OCI-LY1 (cell line): Measurements from ENCODE around the gene OVAAL.

ENCODE experiments used
- H2AFZ ChIP-seq: fragments of 200-600 bp; sonication (generic), shearing (Covaris generic); 2 replicates; pipeline ENCODE4 v1.6.0; 2014; ENCODE audit warnings: antibody characterized with exemption, mild to moderate bottlenecking, low read length
- H3F3A ChIP-seq: fragments of 200-600 bp; sonication (generic), shearing (Covaris generic); 2 replicates; pipeline ENCODE4 v1.6.0; 2014; ENCODE audit warnings: mild to moderate bottlenecking, antibody characterized with exemption, low read length, moderate library complexity; ENCODE audit not compliant: insufficient read depth
- H3K27ac ChIP-seq: fragments of 200-600 bp; sonication (generic); 2 replicates; pipeline ENCODE4 v1.5.1; 2014; ENCODE audit warnings: low read length, mixed run types, mild to moderate bottlenecking, low read depth; ENCODE audit not compliant: poor library complexity, severe bottlenecking
- H3K27me3 ChIP-seq: fragments of 200-600 bp; sonication (generic); 2 replicates; pipeline ENCODE4 v1.6.0; 2014; ENCODE audit warnings: antibody characterized with exemption, mild to moderate bottlenecking, low read length, moderate library complexity; ENCODE audit not compliant: insufficient read depth
- H3K36me3 ChIP-seq: fragments of 200-600 bp; sonication (generic); 2 replicates; pipeline ENCODE4 v1.6.1; 2014; ENCODE audit warnings: mild to moderate bottlenecking, antibody characterized with exemption, low read length, moderate library complexity, mixed read lengths; ENCODE audit not compliant: insufficient read depth
- H3K4me1 ChIP-seq: fragments of 200-600 bp; sonication (generic); 2 replicates; pipeline ENCODE4 v1.5.1; 2014; ENCODE audit warnings: mild to moderate bottlenecking, low read length, moderate library complexity; ENCODE audit not compliant: insufficient read depth, severe bottlenecking
- H3K4me2 ChIP-seq: fragments of 200-600 bp; sonication (generic), shearing (Covaris generic); 2 replicates; pipeline ENCODE4 v1.6.1; 2014; ENCODE audit warnings: low read length
- H3K4me3 ChIP-seq: fragments of 200-600 bp; sonication (generic); 2 replicates; pipeline ENCODE4 v1.5.1; 2014; ENCODE audit warnings: low read length, low read depth, mild to moderate bottlenecking, mixed read lengths; ENCODE audit not compliant: poor library complexity, severe bottlenecking
- H3K79me2 ChIP-seq: fragments of 200-600 bp; shearing (Covaris generic); 2 replicates; pipeline ENCODE4 v1.6.1; 2016; ENCODE audit warnings: mixed run types, low read length, mixed read lengths; ENCODE audit not compliant: insufficient read depth
- H3K9ac ChIP-seq: fragments of 200-600 bp; sonication (generic), shearing (Covaris generic); 2 replicates; pipeline ENCODE4 v1.6.1; 2014; ENCODE audit warnings: mild to moderate bottlenecking, low read length, mixed read lengths
- H3K9me2 ChIP-seq: fragments of 200-600 bp; sonication (generic), shearing (Covaris generic); 2 replicates; pipeline ENCODE4 v1.6.1; 2014; ENCODE audit warnings: low read depth, mild to moderate bottlenecking, low read length, mixed read lengths
- H3K9me3 ChIP-seq: fragments of 200-600 bp; shearing (Covaris generic); 2 replicates; pipeline ENCODE4 v1.6.1; 2014; ENCODE audit warnings: low read length, mixed read lengths
- H4K20me1 ChIP-seq: fragments of 200-600 bp; sonication (generic), shearing (Covaris generic); 2 replicates; pipeline ENCODE4 v1.6.0; 2016; ENCODE audit warnings: mild to moderate bottlenecking, low read length; ENCODE audit not compliant: insufficient read depth
- CTCF ChIP-seq: fragments of 200-600 bp; sonication (generic), shearing (Covaris generic); IDR thresholded peaks from 2 replicates; pipeline ENCODE4 v1.5.1; 2017; ENCODE audit warnings: mild to moderate bottlenecking, antibody characterized with exemption, low read length, moderate library complexity, mixed read lengths
- EZH2 ChIP-seq: fragments of 200-600 bp; sonication (generic), shearing (Covaris generic); IDR thresholded peaks from 2 replicates; pipeline ENCODE4 v1.8.0; 2017; ENCODE audit warnings: borderline replicate concordance, mixed run types, mild to moderate bottlenecking, antibody characterized with exemption, low read length, moderate library complexity, mixed read lengths

Gene OVAAL

GRCh38 chr1:180566026-180566425, 7.3 kb downstream of the OVAAL start:
- no peak overlapping the region for H3K4me3 ChIP-seq
- no peaks in the 10 kb centered on the region for H3K9me3 ChIP-seq
- no peaks in the 10 kb centered on the region for H3K4me1 ChIP-seq
- TF ChIP-seq CTCF (no peak), EZH2 (no peak)
- no peaks in the 10 kb centered on the region for H3K9me2 ChIP-seq
- H3K9ac ChIP-seq, result no peak overlapping the region
- no peaks in the 10 kb centered on the region for H3F3A ChIP-seq
- peaks cover 3% of the 10 kb centered on the region; the same call in 1 of the 2 replicates for H3K27me3 ChIP-seq
- no peak overlapping the region for H3K4me2 ChIP-seq
- H2AFZ ChIP-seq, result no peak overlapping the region
- H4K20me1 ChIP-seq, result no peaks in the 10 kb centered on the region
- H3K36me3 ChIP-seq, result no peaks in the 10 kb centered on the region
- no peaks in the 10 kb centered on the region for H3K79me2 ChIP-seq
- no peak overlapping the region for H3K27ac ChIP-seq

- H3K4me2 ChIP-seq, result no peak overlapping the region
- no peaks in the 10 kb centered on the region for H3K9me2 ChIP-seq
- no peak overlapping the region for H2AFZ ChIP-seq
- H3K27me3 ChIP-seq, result peaks cover 3% of the 10 kb centered on the region; the same call in 1 of the 2 replicates
- H4K20me1 ChIP-seq, result no peaks in the 10 kb centered on the region
- H3K36me3 ChIP-seq, result no peaks in the 10 kb centered on the region
- no peaks in the 10 kb centered on the region for H3F3A ChIP-seq
- no peak overlapping the region for H3K9ac ChIP-seq
- H3K27ac ChIP-seq, result no peak overlapping the region
- H3K4me3 ChIP-seq, result no peak overlapping the region
- no peaks in the 10 kb centered on the region for H3K79me2 ChIP-seq
- H3K4me1 ChIP-seq, result no peaks in the 10 kb centered on the region
- H3K9me3 ChIP-seq, result no peaks in the 10 kb centered on the region
- TF ChIP-seq EZH2 (no peak), CTCF (no peak)
Measured at GRCh38 chr1:180566495-180566894, 7.7 kb downstream of the OVAAL start.

- H3K36me3 ChIP-seq, result no peaks in the 10 kb centered on the region
Measured at GRCh38 chr1:180567654-180568053, 8.9 kb downstream of the OVAAL start.

More at GRCh38 chr1:180567654-180568053, 8.9 kb downstream of the OVAAL start:
- Histone ChIP-seq H3K4me1 (no peaks in the 10 kb centered on the region), H3F3A (no peaks in the 10 kb centered on the region), H2AFZ (no peak overlapping the region), H3K9me3 (no peaks in the 10 kb centered on the region), H3K27me3 (peaks cover 3% of the 10 kb centered on the region; the same call in 1 of the 2 replicates), H3K9me2 (no peaks in the 10 kb centered on the region), H3K79me2 (no peaks in the 10 kb centered on the region), H3K9ac (no peak overlapping the region), H4K20me1 (no peaks in the 10 kb centered on the region), H3K27ac (no peak overlapping the region), H3K4me2 (no peak overlapping the region), H3K4me3 (no peak overlapping the region)
- no peak for TF ChIP-seq CTCF
- no peak for TF ChIP-seq EZH2
